HuH-7 (cell line): ENCODE results near the gene SHQ1.
"Not testable (repeated sequence)": the region's sequence is repeated elsewhere in the genome, so short reads cannot be mapped to it uniquely, and the experiment has no call there.

Experiments used
- DNase-seq: peaks from one replicate; pipeline ENCODE4 v3.0.0; 2011; ENCODE audit warnings: low spot score

SHQ1 gene

GRCh38 chr3:72800869-72801268 is 47.4 kb downstream of the SHQ1 start:
- no peak for DNase-seq

DNA sequence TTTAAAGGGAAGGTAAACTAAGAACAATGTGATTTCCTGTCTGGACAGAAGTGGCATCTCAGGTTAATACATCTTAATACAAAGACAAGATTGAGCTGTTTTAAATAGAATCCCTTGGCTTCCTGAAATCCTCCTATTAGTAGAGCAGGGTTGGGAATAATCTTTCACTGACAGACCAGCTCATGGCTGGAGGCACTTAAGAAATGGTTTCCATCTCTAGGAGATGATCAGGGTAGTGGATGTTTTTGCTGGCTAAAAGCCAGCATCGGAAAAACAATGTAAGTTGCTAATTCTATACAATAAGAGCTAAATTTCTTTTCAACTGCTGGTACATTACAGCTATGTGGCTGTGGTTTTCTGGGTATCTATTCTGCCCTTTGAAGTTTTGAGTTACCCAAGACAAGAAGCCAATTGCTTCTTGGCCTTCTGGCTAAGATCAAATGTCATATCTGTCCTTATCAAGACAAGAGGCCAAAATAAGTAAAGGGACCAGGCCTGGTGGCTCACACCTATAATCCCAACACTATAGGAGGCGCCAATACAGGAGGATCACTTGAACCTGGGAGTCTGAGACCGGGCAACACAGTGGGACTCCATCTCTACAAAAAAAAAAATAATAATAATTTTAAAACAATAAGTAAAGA is 49.6 kb downstream of the SHQ1 start:
- no peak for DNase-seq

DNA sequence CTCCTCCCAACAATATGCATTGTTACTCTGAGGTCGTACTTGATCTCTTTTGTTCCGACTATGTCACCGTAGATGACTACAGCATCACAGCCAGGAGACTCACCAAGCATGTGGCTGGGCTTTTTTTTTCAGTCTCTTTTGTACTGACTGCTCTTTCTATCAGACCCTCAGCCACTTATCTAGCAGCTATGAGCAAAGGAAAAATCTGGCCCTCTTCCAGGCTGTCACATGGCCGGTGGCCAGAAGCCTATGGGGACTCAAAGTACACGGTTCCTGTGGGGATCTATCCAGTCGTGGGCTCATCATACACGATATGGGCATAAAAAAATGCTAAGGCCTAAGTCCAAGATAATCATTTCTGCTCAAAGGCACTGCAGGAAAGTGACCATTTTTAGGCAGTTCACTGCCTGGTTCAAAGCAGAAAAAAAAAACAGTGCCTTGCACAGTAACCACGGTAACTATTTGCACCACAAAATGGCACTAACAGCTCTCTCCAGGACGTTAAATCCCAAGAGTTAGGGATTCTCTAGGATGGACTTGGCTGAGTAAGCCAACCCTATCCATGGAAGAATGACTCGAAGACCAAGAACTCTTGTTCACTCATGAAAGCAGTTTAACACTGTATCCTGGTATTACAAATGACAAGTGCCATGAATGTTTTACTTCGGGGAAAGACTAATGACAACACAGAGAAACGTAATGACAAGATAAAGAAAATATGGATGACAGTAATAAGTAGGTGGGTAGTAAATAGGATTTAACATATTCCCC is 50.3 kb downstream of the SHQ1 start:
- DNase-seq: no peak

DNA sequence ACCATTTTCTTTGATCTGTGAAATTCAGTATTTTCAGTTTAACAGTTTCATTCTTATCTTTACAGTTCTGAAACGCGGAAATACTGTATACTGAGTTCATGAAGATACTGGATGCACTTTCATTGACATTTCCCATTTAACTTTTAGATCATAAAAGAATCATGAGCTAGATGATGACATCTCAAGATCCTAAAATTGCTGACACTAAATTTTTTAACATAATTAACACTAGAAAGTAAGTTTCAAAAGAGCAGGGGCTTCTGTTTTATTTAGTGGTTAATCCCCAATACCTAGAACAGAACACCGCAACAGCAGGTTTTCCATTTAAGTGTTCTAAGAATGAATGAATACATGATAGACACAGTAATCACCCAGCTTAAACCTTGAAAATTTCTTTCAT is 54.2 kb downstream of the SHQ1 start:
- no peak for DNase-seq

DNA sequence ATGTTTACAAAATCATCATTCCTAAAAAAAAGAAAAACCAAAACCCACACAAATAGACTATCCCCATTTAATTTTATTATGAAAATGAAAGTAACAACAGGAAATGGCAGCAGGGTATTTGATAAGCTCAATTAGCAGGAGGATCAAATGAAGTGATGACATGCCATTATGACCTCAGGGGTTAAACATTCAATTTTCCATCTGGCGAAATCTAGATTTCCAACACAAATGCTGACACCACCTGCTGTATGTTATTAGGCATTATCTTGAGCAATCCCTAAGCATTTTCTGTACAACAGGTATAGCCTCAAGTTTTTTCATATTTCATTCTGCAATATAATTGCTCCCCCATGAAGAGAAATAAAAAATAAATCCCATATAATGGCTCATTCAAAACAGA is 57.1 kb downstream of the SHQ1 start:
- no peak for DNase-seq

DNA sequence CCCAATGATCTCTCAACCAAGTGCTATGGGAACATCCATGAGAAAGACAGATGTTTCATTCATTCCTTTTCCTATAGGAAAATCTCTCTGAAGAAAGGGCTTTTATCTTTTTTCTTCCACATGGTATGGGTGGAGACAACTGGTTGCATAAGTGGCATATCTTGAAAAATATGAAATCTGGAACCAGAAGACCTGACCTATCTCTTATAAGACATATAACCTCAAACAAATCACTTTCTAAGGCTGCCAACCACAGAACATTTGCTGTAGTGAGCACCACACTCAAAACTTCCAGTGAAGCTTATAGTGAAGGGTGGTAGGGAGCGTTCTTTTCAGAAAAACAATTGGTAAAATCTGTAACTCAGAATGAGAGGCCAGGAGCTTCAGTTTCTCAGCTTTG is 58.5 kb downstream of the SHQ1 start:
- no peak for DNase-seq

- not testable (repeated sequence) for DNase-seq
Observed at GRCh38 chr3:72788232-72788631, 60.0 kb downstream of the SHQ1 start.

DNA sequence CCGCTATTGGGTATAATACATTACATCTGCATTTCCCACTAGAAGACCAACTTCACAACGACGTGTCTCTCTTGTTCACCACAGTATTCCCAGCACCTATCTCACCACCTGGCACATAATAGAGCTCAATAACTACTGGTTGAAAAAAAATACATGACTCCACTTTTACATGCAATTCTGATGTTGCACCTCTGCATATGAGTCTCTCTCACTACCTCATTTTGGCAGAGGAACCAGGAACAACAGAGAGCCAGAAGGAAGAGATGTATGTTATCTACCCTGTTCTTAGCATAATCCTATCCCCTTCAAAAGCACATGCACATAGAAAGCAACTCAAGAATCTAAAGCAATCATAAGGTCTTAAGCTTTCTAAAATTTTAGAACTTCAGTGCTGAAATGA is 61.6 kb downstream of the SHQ1 start:
- no peak for DNase-seq

DNA sequence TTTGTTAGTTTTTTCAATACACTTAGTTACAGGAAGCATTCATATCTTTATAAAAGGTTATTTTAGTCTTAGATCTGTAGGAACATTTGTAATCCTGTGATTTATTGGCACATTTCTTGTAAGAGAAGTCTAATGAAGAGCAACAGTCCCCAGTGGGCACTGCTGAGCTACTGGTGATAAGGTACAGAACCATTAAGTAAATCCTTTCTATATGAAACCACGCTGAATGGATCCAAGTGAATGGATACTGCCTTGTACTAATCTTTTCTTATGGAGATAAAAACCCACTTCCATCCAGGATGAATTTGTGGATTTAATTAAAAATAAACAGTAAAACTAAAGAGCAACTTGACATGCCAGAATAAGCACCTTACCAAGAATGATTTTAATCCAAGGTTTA is 64.0 kb downstream of the SHQ1 start:
- no peak for DNase-seq

- DNase-seq: no peak
Observed at GRCh38 chr3:72782521-72782920, 65.7 kb downstream of the SHQ1 start.

DNA sequence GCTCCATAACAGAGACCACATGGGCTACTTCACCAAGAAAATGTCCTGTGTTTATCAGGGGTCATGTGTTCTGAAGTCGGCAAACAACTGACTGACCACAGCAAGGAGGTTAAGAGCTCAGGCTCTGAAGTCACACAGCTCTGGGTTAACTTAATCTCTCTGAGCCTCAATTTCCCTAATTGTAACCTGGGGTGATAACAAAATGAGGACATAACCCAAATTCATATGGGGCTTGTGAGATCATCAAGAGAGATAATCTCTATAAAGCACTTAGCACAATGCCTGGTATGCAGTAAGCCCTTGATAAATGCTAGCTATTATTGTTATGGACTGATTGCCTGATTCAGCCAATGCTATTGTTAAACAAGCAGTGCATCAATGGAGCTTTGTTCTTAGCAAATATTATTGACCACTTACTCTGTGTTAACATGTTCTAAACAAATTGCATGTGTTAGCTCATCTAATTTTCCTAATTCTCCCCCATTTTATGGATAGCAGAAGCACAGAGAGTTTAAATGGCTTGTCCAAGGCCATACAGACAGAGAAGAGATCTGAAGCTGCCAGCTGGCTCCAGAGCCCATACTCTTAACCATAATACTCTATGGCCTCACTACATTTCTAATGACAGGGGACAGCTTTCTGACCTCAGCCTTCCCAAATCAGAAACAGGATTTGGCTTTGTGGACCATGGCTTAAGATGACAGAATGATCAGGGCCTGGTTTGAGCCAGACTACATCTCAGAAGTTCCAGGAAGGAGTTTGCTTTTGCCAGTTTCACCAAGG is 78.3 kb downstream of the SHQ1 start:
- DNase-seq: no peak

GRCh38 chr3:72768936-72769335 is 79.3 kb downstream of the SHQ1 start:
- no peak for DNase-seq

DNA sequence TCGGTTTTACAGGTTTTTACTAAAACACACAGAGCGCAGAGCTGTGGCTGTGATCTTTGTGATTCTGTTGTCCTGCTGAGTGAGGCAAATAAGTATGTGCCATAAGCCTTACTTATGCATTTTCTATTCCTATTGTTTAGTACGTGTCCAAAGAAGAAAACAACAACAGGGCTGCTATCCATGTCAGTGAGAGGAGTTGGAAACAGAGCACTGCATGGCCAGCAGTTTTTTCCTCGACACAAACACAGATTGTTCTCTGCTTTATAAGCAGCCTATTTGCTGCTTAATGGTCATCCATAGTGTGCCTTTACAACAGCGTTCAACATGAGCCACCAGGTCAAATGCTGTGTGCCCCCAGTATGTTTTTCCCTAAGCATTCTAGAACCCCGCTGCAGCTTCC is 79.8 kb downstream of the SHQ1 start:
- no peak for DNase-seq

DNA sequence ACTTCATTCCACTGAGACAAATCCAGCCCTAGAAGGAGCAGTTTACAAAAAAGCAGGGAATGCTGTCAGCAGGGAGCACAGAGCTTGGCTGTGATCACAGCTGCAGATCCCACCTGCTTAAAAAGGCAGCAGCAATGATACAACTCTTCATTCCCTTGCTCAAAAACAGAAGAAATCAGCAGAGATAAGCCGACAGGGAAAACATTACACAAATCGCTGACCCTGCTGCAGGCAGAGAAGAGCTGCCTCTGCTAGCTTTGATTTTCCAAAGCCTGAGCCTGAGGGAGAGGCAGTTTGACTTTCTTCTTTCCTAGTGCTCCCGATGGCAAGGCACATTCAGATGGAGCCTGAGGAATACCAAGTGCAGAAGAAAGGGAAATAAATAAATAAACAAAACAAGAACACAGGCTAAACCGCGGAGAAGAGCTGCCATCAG is 80.2 kb downstream of the SHQ1 start:
- DNase-seq: no peak

DNA sequence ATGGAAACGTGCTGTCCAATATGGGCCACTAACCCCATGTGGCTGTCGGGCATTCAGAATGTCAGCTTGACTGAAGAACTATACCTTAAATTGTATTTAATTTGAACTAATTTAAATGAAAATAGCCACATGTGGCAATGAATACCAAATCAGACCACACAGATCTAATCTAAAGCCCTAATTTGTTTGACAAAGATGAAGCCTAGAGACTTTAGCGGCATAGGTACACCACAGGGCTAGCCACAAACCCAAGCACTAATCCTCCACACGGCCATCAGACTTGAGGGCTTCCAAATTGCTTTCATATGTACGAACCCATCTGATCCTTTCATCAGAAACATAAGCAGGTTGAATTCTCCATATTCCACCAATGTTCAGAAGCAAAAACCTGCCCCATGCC is 81.4 kb downstream of the SHQ1 start:
- no peak for DNase-seq

- DNase-seq: no peak
Observed at GRCh38 chr3:72763751-72764440, 84.3 kb downstream of the SHQ1 start.

DNA sequence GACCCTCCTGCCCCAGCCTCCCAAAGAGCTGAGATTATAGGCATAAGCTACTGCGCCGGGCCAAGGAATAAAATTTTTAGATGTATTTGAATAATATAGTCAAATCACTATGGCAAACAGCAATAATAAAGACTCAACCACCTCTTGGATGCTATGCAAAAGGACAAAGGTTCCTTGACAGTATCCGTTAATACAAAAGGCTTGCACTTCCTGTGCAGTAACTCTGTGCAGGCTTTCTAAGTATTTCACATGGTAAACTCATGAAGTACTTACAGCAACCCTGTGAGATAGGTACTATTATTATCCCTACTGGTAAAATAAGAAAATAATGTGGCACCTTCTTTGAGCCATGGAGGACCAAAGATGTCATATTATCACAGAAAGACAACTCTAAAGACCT is 86.8 kb downstream of the SHQ1 start:
- DNase-seq: no peak

- DNase-seq: no peak
Observed at GRCh38 chr3:72760225-72760624, 88.0 kb downstream of the SHQ1 start.

DNA sequence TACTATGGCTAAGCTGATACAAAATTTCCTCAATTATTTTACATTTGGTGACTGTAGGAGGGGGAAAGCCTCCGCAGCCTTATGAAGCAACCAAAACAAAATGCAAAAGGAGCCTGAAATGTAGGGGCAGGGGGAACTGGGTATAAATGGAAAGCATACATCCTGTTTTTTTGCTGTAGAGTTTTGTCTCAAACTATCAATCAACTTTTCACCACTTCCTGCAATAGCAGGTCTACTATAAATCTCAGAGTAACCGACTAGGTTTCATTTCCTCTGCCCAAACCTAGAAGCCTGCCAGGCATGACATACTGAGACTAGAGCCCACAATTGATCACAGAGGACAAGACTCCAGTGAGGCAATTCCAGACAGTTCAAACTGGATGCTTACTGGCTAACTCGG is 91.3 kb downstream of the SHQ1 start:
- DNase-seq: no peak

DNA sequence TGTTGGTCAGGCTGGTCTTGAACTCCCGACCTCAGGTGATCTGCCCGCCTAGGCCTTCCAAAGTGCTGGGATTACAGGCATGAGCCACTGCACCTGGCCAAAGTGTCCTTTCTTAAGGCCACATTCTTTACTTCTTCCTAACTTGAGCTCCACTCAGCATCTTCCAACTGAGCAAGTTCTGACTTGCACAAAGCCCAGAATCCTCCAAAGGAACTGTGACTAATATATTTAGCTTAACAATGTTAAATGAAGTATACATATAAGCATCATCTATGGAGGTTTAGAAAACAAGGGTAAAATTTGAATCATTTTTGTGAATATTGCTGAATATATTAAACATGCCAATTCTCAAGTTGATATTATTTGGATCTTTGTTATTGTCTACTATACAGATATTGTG is 93.7 kb downstream of the SHQ1 start:
- DNase-seq: no peak

DNA sequence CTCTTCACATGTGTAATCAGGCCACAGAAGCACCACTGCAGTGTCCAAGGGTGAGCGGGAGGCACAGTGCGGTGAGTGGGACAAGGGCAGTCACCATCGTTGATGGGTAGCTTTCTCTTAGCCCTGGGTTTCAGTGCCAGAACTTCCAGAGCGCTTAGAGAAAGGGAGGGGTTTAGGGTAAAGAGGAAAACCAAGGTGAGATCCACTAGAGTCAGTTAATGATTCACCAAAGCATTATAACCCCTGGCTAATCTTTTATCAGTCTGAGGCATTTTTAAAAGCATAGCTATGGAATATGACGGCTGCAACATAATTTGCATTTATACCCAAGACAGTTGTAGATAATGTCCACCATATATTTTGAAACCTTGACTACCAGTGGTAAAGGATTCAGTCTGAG is 94.8 kb downstream of the SHQ1 start:
- DNase-seq: no peak

GRCh38 chr3:72750405-72750965 is 97.8 kb downstream of the SHQ1 start:
- DNase-seq: no peak
